ENCODE measurements around the gene DAND5. TPM values are rescaled to one million over a fixed set of nuclear protein-coding genes. Genes with fewer than 3 reads are reported as not detected.

The DAND5 gene
- total RNA-seq, 2 donors from 2014 or later = 1.8 TPM; not detected in 1

DNA sequence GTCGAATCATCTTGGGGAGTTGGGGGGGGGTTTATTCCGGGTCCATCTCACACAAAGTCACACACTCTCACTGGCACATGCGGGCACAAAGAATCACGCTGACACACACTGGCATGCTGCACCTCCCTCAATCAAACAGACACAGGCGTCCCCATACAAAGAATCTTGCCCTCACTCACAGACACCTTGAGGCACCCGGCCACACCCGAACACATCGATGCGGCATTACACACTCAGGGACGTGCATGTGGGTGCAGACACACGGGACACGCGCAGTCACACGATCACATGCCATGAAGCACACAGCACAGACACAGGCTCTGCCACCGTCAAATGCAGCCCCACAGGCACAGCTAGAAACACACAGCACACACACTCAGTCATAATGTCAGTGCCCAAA is 33.7 kb downstream of the DAND5 start:
- Histone ChIP-seq H3K9me3 (no peaks in the 10 kb centered on the region), H3K4me3 (peak overlapping the region; percentile 27), H3K27ac (peak overlapping the region; percentile 96 to 97), H3K4me1 (replicated peaks) (peaks cover 66% of the 10 kb centered on the region), H3K36me3 (no peaks in the 10 kb centered on the region), H3K27me3 (replicated peaks; ENCODE audit: insufficient read depth) (no peaks in the 10 kb centered on the region)
- intact Hi-C loops (cut with DNase I) = no loop called here
- TF ChIP-seq CTCF (IDR thresholded peaks at IDR 0.05) (no peak), POLR2AphosphoS5 (IDR thresholded peaks at IDR 0.05) (no peak), POLR2A (IDR thresholded peaks at IDR 0.05) (no peak)
- WGBS = 27% methylated on average over 15 of the region's 15 CpGs
- no peak for DNase-seq (ENCODE audit: low spot score)

- Histone ChIP-seq H3K36me3 (no peaks in the 10 kb centered on the region), H3K4me1 (replicated peaks) (peaks cover 67% of the 10 kb centered on the region), H3K27ac (peak overlapping the region; percentile 96 to 97), H3K4me3 (no peak overlapping the region), H3K27me3 (replicated peaks; ENCODE audit: insufficient read depth) (no peaks in the 10 kb centered on the region), H3K9me3 (no peaks in the 10 kb centered on the region)
- WGBS = 43% methylated on average over 7 of the region's 7 CpGs
- TF ChIP-seq CTCF (IDR thresholded peaks at IDR 0.05) (no peak), POLR2A (IDR thresholded peaks at IDR 0.05) (peak; percentile 32), POLR2AphosphoS5 (IDR thresholded peaks at IDR 0.05) (no peak)
- intact Hi-C loops (cut with DNase I) = no loop called here
- DNase-seq (ENCODE audit: low spot score) = no peak
Measured at GRCh38 chr19:13004273-13004672, 34.9 kb downstream of the DAND5 start.

- H3K27me3 ChIP-seq (replicated peaks; ENCODE audit: insufficient read depth) = no peaks in the 10 kb centered on the region
- WGBS = 48% methylated on average over 4 of the region's 4 CpGs
- intact Hi-C loops (cut with DNase I) = no loop called here
- no peaks in the 10 kb centered on the region for H3K9me3 ChIP-seq
- DNase-seq (ENCODE audit: low spot score) = no peak
- no peak overlapping the region for H3K4me3 ChIP-seq
- peaks cover 68% of the 10 kb centered on the region for H3K4me1 ChIP-seq (replicated peaks)
- H3K36me3 ChIP-seq = no peaks in the 10 kb centered on the region
- peak overlapping the region; percentile 96 to 97 for H3K27ac ChIP-seq
- TF ChIP-seq POLR2A (IDR thresholded peaks at IDR 0.05) (no peak), CTCF (IDR thresholded peaks at IDR 0.05) (no peak), POLR2AphosphoS5 (IDR thresholded peaks at IDR 0.05) (no peak)
Measured at GRCh38 chr19:13005253-13005652, 35.9 kb downstream of the DAND5 start.

DNA sequence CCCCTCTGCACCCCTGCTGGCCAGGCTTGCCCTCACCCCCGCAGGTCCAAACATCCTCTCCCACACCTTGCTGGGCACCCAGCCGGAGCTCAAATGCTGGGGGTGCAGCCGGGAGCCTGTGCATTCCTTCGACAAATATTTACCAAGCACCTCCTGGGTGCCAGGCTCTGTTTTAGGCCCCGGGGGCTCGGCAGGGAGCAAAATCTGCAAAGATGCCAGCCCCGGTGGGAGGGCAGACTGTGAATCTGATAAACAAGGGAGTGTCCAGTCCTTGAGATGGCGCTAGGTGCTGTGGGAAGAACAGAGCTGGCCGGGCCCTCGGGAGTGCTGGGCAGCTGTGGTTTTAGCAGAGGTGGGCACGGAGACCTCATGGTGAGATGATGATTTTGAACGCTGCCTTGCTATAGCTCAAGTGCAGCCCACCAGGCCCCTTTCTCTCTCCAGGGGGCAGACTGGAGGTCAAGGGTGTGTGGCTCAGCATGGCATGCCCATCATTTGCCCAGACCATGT is 36.5 kb downstream of the DAND5 start:
- H3K4me3 ChIP-seq = peak overlapping the region in 1 of 2 donors; percentile 19
- 22% methylated on average over 12 of the region's 12 CpGs for WGBS
- intact Hi-C loops (cut with DNase I) = no loop called here
- peak overlapping the region; percentile 96 to 97 for H3K27ac ChIP-seq
- peaks cover 67% of the 10 kb centered on the region for H3K4me1 ChIP-seq (replicated peaks)
- no peaks in the 10 kb centered on the region for H3K36me3 ChIP-seq
- no peaks in the 10 kb centered on the region for H3K9me3 ChIP-seq
- DNase-seq (ENCODE audit: low spot score) = no peak
- no peaks in the 10 kb centered on the region for H3K27me3 ChIP-seq (replicated peaks; ENCODE audit: insufficient read depth)
- TF ChIP-seq POLR2A (IDR thresholded peaks at IDR 0.05) = no peak
- no peak for TF ChIP-seq CTCF (IDR thresholded peaks at IDR 0.05)
- TF ChIP-seq POLR2AphosphoS5 (IDR thresholded peaks at IDR 0.05) = peak; percentile 30
